ENCODE data around the gene METTL2B. TPM values are rescaled to one million over a fixed set of nuclear protein-coding genes. Genes with fewer than 3 reads are reported as not detected.
"Not testable (repeated sequence)": the region's sequence is repeated elsewhere in the genome, so short reads cannot be mapped to it uniquely, and the experiment has no call there.

METTL2B gene
- total and polyA plus RNA-seq, 4 donors = 11.5 to 25.0 (median 15.8) TPM

DNA sequence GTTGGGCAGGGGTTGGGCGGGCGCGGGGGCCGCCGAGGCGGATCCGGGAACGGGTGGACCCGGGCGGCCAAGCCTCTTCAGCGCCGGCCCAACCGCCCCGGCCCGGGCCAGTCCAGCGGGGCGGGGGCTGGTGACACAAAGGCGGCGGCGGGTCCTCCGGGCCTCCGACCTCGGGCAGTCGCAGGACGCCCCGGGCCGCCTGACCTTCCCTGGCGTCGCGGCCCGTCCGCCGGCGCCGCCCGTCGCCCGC, 54.2 kb downstream of the METTL2B start:
- ATAC-seq (ENCODE audit: insufficient read depth, low FRiP score) = peak; percentile 28

DNA sequence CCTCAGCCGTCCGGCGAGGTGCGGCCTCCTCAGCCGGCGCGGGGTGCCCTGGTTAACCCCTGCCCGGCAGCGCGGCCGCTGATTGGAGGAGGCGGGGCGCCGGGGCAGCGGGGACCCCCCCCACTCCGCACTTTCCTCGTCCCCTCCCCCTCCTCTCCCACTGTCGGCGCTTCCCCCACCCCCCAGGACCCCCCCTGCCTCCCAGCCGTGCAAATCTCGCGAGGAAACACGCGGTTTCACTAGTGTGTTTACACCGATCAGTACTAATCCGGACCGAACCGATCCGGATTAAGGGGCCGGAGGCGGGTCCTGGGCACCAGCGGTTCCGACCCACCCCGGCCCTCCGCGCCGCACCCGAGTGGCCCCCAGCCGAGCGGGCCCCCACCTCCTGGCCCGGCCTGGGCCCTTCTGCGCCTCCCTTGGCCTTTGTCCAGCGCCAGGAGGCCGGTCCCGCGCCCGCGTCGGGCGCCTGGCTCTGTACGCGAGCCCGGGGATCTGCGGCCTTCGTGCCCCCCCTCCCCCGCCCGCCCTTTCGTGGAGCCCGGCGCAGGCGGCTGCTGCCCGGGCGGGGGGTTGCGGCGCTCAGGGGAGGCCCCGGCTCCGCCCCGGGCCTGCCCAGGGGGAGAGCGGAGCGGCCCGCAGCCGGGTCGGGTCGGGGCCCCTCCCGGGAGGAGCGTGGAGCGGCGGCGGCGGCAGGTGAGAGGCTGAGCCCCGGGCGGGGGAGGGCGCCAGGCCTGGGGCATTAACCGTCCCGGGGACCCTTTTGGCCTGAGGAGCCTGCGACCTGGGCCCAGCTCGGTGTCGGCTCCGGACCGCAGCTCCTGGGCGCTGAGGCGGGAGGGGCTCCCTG, 54.8 kb downstream of the METTL2B start:
- WGBS, 2 donors = 1% methylated on average over 56 to 91 of the region's 92 CpGs

More for the DNA sequence above, 54.2 kb downstream of the METTL2B start:
- H3K9me3 ChIP-seq (ENCODE audit: control insufficient read depth in 4 of 4, insufficient read depth in 3 of 4, low read length in 3 of 4) = no peaks in the 10 kb centered on the region
- peak overlapping the region; percentile 89 to 98 for H3K27ac ChIP-seq (ENCODE audit: low read depth in 1 of 2, low read length in 1 of 2)
- peaks cover 1 to 13% (median 3%) of the 10 kb centered on the region in 5 donors for H3K4me1 ChIP-seq (ENCODE audit: control insufficient read depth in 5 of 5, insufficient read depth in 5 of 5, low read length in 5 of 5)
- WGBS, 2 donors = 0 to 1% methylated on average over 30 to 38 of the region's 38 CpGs
- no peaks in the 10 kb centered on the region for H3K36me3 ChIP-seq (ENCODE audit: control insufficient read depth in 4 of 4, insufficient read depth in 4 of 4, low read length in 4 of 4)
- peak overlapping the region; percentile 54 for H3K4me3 ChIP-seq
- H3K9ac ChIP-seq (ENCODE audit: insufficient read depth in 1 of 2, low read length in 2 of 2) = no peak overlapping the region
- H3K27me3 ChIP-seq (ENCODE audit: control insufficient read depth in 3 of 3, insufficient read depth in 3 of 3, low read length in 2 of 3) = no peaks in the 10 kb centered on the region
- no peak for DNase-seq
- TF ChIP-seq, protein P1, sequence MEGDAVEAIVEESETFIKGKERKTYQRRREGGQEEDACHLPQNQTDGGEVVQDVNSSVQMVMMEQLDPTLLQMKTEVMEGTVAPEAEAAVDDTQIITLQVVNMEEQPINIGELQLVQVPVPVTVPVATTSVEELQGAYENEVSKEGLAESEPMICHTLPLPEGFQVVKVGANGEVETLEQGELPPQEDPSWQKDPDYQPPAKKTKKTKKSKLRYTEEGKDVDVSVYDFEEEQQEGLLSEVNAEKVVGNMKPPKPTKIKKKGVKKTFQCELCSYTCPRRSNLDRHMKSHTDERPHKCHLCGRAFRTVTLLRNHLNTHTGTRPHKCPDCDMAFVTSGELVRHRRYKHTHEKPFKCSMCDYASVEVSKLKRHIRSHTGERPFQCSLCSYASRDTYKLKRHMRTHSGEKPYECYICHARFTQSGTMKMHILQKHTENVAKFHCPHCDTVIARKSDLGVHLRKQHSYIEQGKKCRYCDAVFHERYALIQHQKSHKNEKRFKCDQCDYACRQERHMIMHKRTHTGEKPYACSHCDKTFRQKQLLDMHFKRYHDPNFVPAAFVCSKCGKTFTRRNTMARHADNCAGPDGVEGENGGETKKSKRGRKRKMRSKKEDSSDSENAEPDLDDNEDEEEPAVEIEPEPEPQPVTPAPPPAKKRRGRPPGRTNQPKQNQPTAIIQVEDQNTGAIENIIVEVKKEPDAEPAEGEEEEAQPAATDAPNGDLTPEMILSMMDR (IDR thresholded peaks at IDR 0.05; ENCODE audit: control extremely low read depth, extremely low read depth) = no peak

DNA sequence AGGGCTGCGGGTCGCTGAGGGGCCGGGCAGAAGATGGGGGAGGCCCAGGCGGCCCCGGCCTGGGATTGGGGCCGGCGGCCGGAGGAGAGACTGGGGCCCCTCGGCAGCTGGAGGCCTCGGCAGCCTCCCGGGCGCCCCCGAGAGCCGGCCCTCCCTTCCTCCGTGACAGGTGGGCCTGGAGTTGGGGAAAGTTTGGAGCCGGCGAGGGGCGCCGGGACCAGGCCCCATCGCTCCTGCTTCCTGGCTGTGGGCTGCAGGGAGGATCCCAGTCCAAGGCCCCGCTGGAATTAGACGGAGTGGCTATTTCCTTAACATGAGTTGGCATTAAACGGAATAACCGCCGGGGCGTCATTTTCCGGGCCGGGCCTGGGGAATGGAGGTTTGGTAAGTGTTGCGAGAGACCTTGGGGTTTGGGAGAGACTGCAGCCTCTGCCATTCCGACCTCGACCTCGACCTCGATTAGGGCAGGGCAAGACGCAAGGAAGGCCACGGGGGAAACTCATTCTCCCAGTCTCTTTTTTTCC, 55.5 kb downstream of the METTL2B start:
- DNase-seq = peak; percentile 21 to 27 (median 23)
- Histone ChIP-seq H3K4me3 (peak overlapping the region; percentile 73), H3K4me1 (ENCODE audit: control insufficient read depth in 5 of 5, insufficient read depth in 5 of 5, low read length in 5 of 5) (peaks cover 1 to 13% (median 3%) of the 10 kb centered on the region in 5 donors), H3K27ac (ENCODE audit: low read depth in 1 of 2, low read length in 1 of 2) (peak overlapping the region; percentile 92 to 99), H3K9ac (ENCODE audit: insufficient read depth in 1 of 2, low read length in 2 of 2) (peak overlapping the region; percentile 14 to 55)
- WGBS, 2 donors = 0 to 1% methylated on average over 17 to 30 of the region's 35 CpGs
- ATAC-seq (ENCODE audit: insufficient read depth, low FRiP score) = peak; percentile 9
- H3K9me3 ChIP-seq (ENCODE audit: control insufficient read depth in 4 of 4, insufficient read depth in 3 of 4, low read length in 3 of 4); H3K36me3 ChIP-seq (ENCODE audit: control insufficient read depth in 4 of 4, insufficient read depth in 4 of 4, low read length in 4 of 4); H3K27me3 ChIP-seq (ENCODE audit: control insufficient read depth in 3 of 3, insufficient read depth in 3 of 3, low read length in 2 of 3): not testable (repeated sequence)

More for the DNA sequence above, 54.8 kb downstream of the METTL2B start:
- H3K36me3 ChIP-seq (ENCODE audit: control insufficient read depth in 4 of 4, insufficient read depth in 4 of 4, low read length in 4 of 4); H3K27me3 ChIP-seq (ENCODE audit: control insufficient read depth in 3 of 3, insufficient read depth in 3 of 3, low read length in 2 of 3); H3K9me3 ChIP-seq (ENCODE audit: control insufficient read depth in 4 of 4, insufficient read depth in 3 of 4, low read length in 3 of 4): not testable (repeated sequence)
- peak overlapping the region in 1 of 2 donors; percentile 55 for H3K9ac ChIP-seq (ENCODE audit: insufficient read depth in 1 of 2, low read length in 2 of 2)
- peak overlapping the region; percentile 92 to 99 for H3K27ac ChIP-seq (ENCODE audit: low read depth in 1 of 2, low read length in 1 of 2)
- ATAC-seq (ENCODE audit: insufficient read depth, low FRiP score) (peak; percentile 88), DNase-seq (peak; percentile 88 to 92 (median 91))
- H3K4me3 ChIP-seq = peak overlapping the region; percentile 73
- H3K4me1 ChIP-seq (ENCODE audit: control insufficient read depth in 5 of 5, insufficient read depth in 5 of 5, low read length in 5 of 5) = peaks cover 1 to 13% (median 3%) of the 10 kb centered on the region in 5 donors

DNA sequence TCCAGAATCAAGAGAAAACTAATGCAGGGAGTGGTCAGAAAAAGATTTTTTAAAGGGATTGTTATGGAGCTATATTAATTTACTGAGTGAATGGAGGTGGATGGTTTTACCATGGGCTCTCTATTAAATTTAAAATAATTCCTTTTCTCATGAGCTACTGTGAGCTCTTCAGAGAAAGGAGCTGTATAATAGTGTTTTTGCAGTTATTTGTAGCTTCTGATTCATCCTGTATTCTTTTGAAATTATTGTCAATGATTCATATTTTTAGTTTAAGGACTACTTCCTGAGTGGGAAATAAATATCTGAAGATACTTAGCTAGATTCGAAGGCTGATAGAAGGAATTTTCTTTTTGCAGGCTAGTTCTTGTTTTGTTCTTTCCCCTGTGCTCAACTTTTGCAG, 56.4 kb downstream of the METTL2B start:
- H3K36me3 ChIP-seq (ENCODE audit: control insufficient read depth in 4 of 4, insufficient read depth in 4 of 4, low read length in 4 of 4); H3K4me3 ChIP-seq; ATAC-seq (ENCODE audit: insufficient read depth, low FRiP score); H3K27me3 ChIP-seq (ENCODE audit: control insufficient read depth in 3 of 3, insufficient read depth in 3 of 3, low read length in 2 of 3); DNase-seq; H3K27ac ChIP-seq (ENCODE audit: low read depth in 1 of 2, low read length in 1 of 2); H3K9me3 ChIP-seq (ENCODE audit: control insufficient read depth in 4 of 4, insufficient read depth in 3 of 4, low read length in 3 of 4): not testable (repeated sequence)
- Histone ChIP-seq H3K4me1 (ENCODE audit: control insufficient read depth in 5 of 5, insufficient read depth in 5 of 5, low read length in 5 of 5) (peaks cover 1 to 13% (median 3%) of the 10 kb centered on the region in 5 donors), H3K9ac (ENCODE audit: insufficient read depth in 1 of 2, low read length in 2 of 2) (peak overlapping the region in 1 of 2 donors; percentile 19)
- 0 to 4% methylated on average over 1 of the region's 1 CpG for WGBS, 2 donors

DNA sequence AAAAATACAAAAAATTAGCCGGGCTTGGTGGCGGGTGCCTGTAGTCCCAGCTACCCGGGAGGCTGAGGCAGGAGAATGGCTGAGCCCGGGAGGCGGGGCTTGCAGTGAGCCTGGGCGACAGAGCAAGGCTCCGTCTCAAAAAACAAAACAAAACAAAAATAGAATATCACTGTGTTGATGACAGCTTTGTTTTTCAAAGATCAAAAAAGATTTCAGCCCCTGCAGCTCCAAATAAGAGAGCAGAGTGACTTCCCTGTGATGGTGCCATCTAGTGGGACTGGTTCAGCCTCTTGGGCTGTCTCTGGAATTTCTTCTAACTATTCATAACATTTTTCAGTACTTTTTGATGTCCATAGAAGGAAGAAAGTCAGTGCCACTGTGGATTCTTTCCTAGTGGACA, 60.9 kb downstream of the METTL2B start:
- not testable (repeated sequence) for H3K27ac ChIP-seq (ENCODE audit: low read depth in 1 of 2, low read length in 1 of 2); H3K4me3 ChIP-seq; H3K9me3 ChIP-seq (ENCODE audit: control insufficient read depth in 4 of 4, insufficient read depth in 3 of 4, low read length in 3 of 4); H3K27me3 ChIP-seq (ENCODE audit: control insufficient read depth in 3 of 3, insufficient read depth in 3 of 3, low read length in 2 of 3); H3K36me3 ChIP-seq (ENCODE audit: control insufficient read depth in 4 of 4, insufficient read depth in 4 of 4, low read length in 4 of 4); H3K9ac ChIP-seq (ENCODE audit: insufficient read depth in 1 of 2, low read length in 2 of 2); ATAC-seq (ENCODE audit: insufficient read depth, low FRiP score)
- WGBS, 2 donors = 59 to 60% methylated on average over 7 of the region's 7 CpGs
- peaks cover 0 to 11% (median 3%) of the 10 kb centered on the region in 5 donors for H3K4me1 ChIP-seq (ENCODE audit: control insufficient read depth in 5 of 5, insufficient read depth in 5 of 5, low read length in 5 of 5)
- peak in 2 of 3 donors; percentile 10 to 25 for DNase-seq

DNA sequence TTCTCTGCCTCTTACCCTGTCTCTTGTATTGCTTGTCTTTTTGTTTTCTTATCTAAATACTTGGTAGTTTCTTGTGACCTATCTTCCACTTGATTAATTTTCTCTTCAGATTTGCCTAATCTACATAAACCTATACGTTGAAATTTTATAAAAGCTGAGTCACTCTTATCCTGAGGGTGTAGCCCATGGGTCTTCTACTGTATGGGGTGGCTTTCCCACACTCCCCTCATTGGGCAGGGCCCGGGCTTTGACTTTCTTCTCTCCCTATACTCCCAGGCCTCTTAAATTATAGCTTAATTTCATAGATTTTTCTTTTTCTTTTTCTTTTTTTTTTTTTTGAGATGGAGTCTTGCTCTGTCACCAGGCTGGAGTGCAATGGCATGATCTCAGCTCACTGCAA, 66.0 kb downstream of the METTL2B start:
- DNase-seq; H3K9ac ChIP-seq (ENCODE audit: insufficient read depth in 1 of 2, low read length in 2 of 2); H3K4me1 ChIP-seq (ENCODE audit: control insufficient read depth in 5 of 5, insufficient read depth in 5 of 5, low read length in 5 of 5); ATAC-seq (ENCODE audit: insufficient read depth, low FRiP score); H3K4me3 ChIP-seq; H3K27ac ChIP-seq (ENCODE audit: low read depth in 1 of 2, low read length in 1 of 2); H3K27me3 ChIP-seq (ENCODE audit: control insufficient read depth in 3 of 3, insufficient read depth in 3 of 3, low read length in 2 of 3); H3K9me3 ChIP-seq (ENCODE audit: control insufficient read depth in 4 of 4, insufficient read depth in 3 of 4, low read length in 3 of 4): not testable (repeated sequence)
- peaks cover 0 to 11% (median 8%) of the 10 kb centered on the region in 4 donors for H3K36me3 ChIP-seq (ENCODE audit: control insufficient read depth in 4 of 4, insufficient read depth in 4 of 4, low read length in 4 of 4)
- WGBS, 2 donors = 65% methylated on average over 2 of the region's 2 CpGs

DNA sequence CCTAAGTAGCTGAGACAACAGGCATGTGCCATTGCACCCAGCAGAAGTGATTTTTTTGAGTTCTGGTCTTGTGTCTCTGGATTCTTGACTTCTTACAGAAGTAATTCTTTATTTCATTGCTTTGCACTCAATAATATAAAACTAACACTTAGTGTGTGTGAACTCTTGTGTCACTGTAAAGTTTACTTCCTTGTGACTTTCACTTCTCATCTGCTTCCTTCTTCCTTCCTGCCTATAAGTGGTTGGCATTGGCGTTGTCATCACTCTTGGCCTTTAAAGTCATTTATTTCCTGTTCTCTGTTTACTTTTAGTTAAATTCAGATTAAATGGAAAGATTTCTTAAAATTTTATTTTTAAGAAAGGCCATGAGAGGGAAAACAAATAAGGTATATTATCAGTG, 66.8 kb downstream of the METTL2B start:
- not testable (repeated sequence) for H3K4me3 ChIP-seq; H3K9me3 ChIP-seq (ENCODE audit: control insufficient read depth in 4 of 4, insufficient read depth in 3 of 4, low read length in 3 of 4); H3K9ac ChIP-seq (ENCODE audit: insufficient read depth in 1 of 2, low read length in 2 of 2); H3K4me1 ChIP-seq (ENCODE audit: control insufficient read depth in 5 of 5, insufficient read depth in 5 of 5, low read length in 5 of 5); DNase-seq; H3K27ac ChIP-seq (ENCODE audit: low read depth in 1 of 2, low read length in 1 of 2); H3K27me3 ChIP-seq (ENCODE audit: control insufficient read depth in 3 of 3, insufficient read depth in 3 of 3, low read length in 2 of 3)
- ATAC-seq (ENCODE audit: insufficient read depth, low FRiP score) = peak; percentile 58
- H3K36me3 ChIP-seq (ENCODE audit: control insufficient read depth in 4 of 4, insufficient read depth in 4 of 4, low read length in 4 of 4) = peaks cover 0 to 14% (median 8%) of the 10 kb centered on the region in 4 donors
- WGBS, 2 donors = 7 to 20% methylated on average over 1 of the region's 1 CpG
